KMS-11 (cell line): Measurements from ENCODE around the gene MEIOC.

Experiments used
- H2AFZ ChIP-seq: fragments of 200-600 bp; sonication (generic); 2 replicates; pipeline ENCODE4 v1.6.1; 2016; ENCODE audit warnings: antibody characterized with exemption, mixed run types, low read depth
- H3K27ac ChIP-seq: fragments of 200-600 bp; sonication (generic); 2 replicates; pipeline ENCODE4 v1.6.1; 2016; ENCODE audit warnings: mild to moderate bottlenecking, mixed run types
- H3K27me3 ChIP-seq: fragments of 200-600 bp; sonication (generic); 2 replicates; pipeline ENCODE4 v1.6.1; 2017; ENCODE audit warnings: mild to moderate bottlenecking, low read depth, mixed run types, moderate library complexity; ENCODE audit not compliant: insufficient read depth
- H3K36me3 ChIP-seq: fragments of 200-600 bp; sonication (generic); 2 replicates; pipeline ENCODE4 v1.6.1; 2017; ENCODE audit warnings: mild to moderate bottlenecking, mixed run types; ENCODE audit not compliant: insufficient read depth
- H3K4me1 ChIP-seq: fragments of 200-600 bp; sonication (generic); 2 replicates; pipeline ENCODE4 v1.6.1; 2016; ENCODE audit warnings: mild to moderate bottlenecking, low read depth, mixed run types; ENCODE audit not compliant: poor library complexity, severe bottlenecking
- H3K4me2 ChIP-seq: fragments of 200-600 bp; sonication (generic); 2 replicates; pipeline ENCODE4 v1.7.0; 2016; ENCODE audit warnings: mild to moderate bottlenecking, mixed run types
- H3K4me3 ChIP-seq: fragments of 200-600 bp; sonication (generic); IDR thresholded peaks from 2 replicates; pipeline ENCODE4 v1.6.1; 2017; ENCODE audit warnings: low read depth, low read length, mixed read lengths; ENCODE audit not compliant: insufficient read depth
- H3K79me2 ChIP-seq: fragments of 200-600 bp; sonication (generic); 2 replicates; pipeline ENCODE4 v1.6.1; 2016; ENCODE audit warnings: low read depth, mixed run types; ENCODE audit not compliant: insufficient read depth
- H3K9ac ChIP-seq: fragments of 200-600 bp; sonication (generic); 2 replicates; pipeline ENCODE4 v1.6.1; 2016; ENCODE audit warnings: mild to moderate bottlenecking, mixed run types
- H4K20me1 ChIP-seq: fragments of 200-600 bp; sonication (generic); 2 replicates; pipeline ENCODE4 v1.6.1; 2016; ENCODE audit warnings: mild to moderate bottlenecking, mixed run types; ENCODE audit not compliant: insufficient read depth
- CTCF ChIP-seq: fragments of 200-600 bp; sonication (generic); conservative IDR thresholded peaks from 2 replicates; pipeline ENCODE4 v1.6.1; 2017; ENCODE audit warnings: low read depth, mild to moderate bottlenecking, antibody characterized with exemption, low read length, moderate library complexity, mixed read lengths

MEIOC gene

GRCh38 chr17:44663095-44663494 is 6.8 kb downstream of the MEIOC start:
- Histone ChIP-seq H3K4me1 (no peaks in the 10 kb centered on the region), H4K20me1 (no peaks in the 10 kb centered on the region), H3K36me3 (no peaks in the 10 kb centered on the region), H3K4me3 (no peak overlapping the region), H3K27me3 (no peaks in the 10 kb centered on the region), H3K27ac (no peak overlapping the region), H3K79me2 (no peaks in the 10 kb centered on the region), H3K4me2 (no peak overlapping the region), H3K9ac (no peak overlapping the region), H2AFZ (no peak overlapping the region)
- TF ChIP-seq CTCF, result no peak

DNA sequence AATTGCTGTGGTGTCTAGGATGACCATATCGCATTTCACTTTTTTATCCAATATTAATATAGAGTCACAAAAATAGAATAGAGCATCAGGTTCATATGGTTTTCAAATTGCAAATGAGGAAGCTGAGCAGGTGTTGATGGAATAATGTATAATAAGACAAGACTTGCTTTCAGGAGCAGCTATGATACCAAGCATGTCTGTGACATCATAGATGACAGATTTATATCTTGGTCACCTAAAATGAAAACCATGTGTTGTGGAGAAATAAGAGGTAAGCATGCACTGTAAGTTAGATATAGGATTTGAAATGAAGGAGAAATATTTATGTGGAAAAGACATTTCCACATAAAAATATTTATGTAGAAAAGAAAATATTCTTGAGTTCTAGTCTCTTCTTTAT is 8.6 kb downstream of the MEIOC start:
- no peaks in the 10 kb centered on the region for H3K36me3 ChIP-seq
- no peak overlapping the region for H3K27ac ChIP-seq
- H3K4me3 ChIP-seq, result no peak overlapping the region
- no peak overlapping the region for H3K9ac ChIP-seq
- no peak for TF ChIP-seq CTCF
- H3K27me3 ChIP-seq, result no peaks in the 10 kb centered on the region
- H3K4me2 ChIP-seq, result no peak overlapping the region
- no peaks in the 10 kb centered on the region for H4K20me1 ChIP-seq
- H3K4me1 ChIP-seq, result no peaks in the 10 kb centered on the region
- no peaks in the 10 kb centered on the region for H3K79me2 ChIP-seq
- no peak overlapping the region for H2AFZ ChIP-seq

DNA sequence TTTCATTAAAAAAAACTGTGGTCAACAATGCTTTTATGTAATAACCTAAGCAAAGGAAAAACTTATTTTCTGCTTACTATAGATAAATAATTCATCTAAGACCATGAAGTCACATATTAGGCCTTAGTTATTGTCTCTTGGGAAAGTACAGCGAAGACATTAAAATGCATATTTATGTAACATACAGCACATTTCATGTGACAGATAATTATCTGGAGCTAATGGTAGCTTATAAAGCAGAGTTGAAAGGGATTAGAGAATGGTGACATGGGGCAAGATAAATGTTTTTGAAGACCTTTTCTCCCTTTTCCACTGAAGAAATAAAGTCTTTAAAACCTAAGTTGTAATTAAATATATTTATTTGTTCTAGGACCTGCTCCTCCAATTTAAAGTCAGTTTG is 9.7 kb downstream of the MEIOC start:
- no peak overlapping the region for H3K27ac ChIP-seq
- H3K27me3 ChIP-seq, result no peaks in the 10 kb centered on the region
- no peak overlapping the region for H3K9ac ChIP-seq
- H3K4me1 ChIP-seq, result no peaks in the 10 kb centered on the region
- H4K20me1 ChIP-seq, result no peaks in the 10 kb centered on the region
- H3K36me3 ChIP-seq, result no peaks in the 10 kb centered on the region
- no peak for TF ChIP-seq CTCF
- H3K4me3 ChIP-seq, result no peak overlapping the region
- no peak overlapping the region for H2AFZ ChIP-seq
- H3K79me2 ChIP-seq, result no peaks in the 10 kb centered on the region
- H3K4me2 ChIP-seq, result no peak overlapping the region

GRCh38 chr17:44672479-44673093 is 16.3 kb downstream of the MEIOC start:
- Histone ChIP-seq H3K9ac (no peak overlapping the region), H3K36me3 (no peaks in the 10 kb centered on the region), H2AFZ (no peak overlapping the region), H3K4me2 (no peak overlapping the region), H3K79me2 (no peaks in the 10 kb centered on the region), H3K27ac (no peak overlapping the region), H4K20me1 (no peaks in the 10 kb centered on the region), H3K4me1 (no peaks in the 10 kb centered on the region), H3K4me3 (no peak overlapping the region), H3K27me3 (no peaks in the 10 kb centered on the region)
- TF ChIP-seq CTCF, result peak; percentile 73
